ENCODE measurements around the gene CAST. TPM values are rescaled to one million over a fixed set of nuclear protein-coding genes. Genes with fewer than 3 reads are reported as not detected.
"Not testable (repeated sequence)": the region's sequence is repeated elsewhere in the genome, so short reads cannot be mapped to it uniquely, and the experiment has no call there.

CAST gene
- total RNA-seq, 2 donors from 2014 or later, result 303 TPM

DNA sequence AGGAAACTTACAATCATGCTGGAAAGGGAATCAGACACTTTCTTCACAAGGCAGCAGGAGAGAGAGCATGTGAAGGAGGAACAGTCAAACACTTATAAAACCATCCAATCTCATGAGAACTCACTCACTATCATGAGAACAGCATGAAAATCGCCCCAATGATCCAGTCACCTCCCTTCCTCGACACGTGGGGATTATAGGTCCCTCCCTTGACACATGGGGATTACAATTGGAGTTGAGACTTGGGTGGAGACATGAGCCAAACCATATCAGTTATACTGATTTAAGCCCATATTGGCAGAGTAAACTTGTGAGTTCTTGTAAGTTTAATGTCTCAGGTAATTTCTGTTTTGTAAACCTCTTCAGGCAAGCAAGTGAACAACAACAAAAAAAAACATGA, 74.8 kb downstream of the CAST start:
- H3K36me3 Mint-ChIP-seq (ENCODE audit: low read depth), result peaks cover 9% of the 10 kb centered on the region
- H3K27ac Mint-ChIP-seq, result peak overlapping the region; percentile 83
- no peak for DNase-seq
- H3K4me1 Mint-ChIP-seq, result peaks cover 18% of the 10 kb centered on the region
- no peak for ATAC-seq
- H3K4me3 Mint-ChIP-seq, result no peak overlapping the region
- no peaks in the 10 kb centered on the region for H3K9me3 ChIP-seq (ENCODE audit: control insufficient read depth, low read length, poor library complexity, severe bottlenecking)
- H3K27me3 Mint-ChIP-seq, result no peaks in the 10 kb centered on the region

DNA sequence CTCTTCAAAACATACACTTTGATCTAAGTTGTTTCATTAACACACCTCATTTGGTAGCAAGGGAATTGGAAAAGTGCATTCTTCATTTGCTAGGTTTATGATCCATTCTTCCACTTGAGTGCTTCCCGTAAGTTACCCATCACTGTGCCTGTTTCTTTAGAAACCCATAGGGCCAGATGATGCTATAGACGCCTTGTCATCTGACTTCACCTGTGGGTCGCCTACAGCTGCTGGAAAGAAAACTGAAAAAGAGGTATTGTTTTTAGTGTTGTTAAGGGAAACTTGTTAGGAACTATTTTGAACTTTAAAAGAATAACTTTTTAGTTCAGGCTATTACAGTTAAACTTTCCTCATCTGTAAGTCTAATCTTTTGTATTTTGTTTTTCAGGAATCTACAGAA, 78.9 kb downstream of the CAST start:
- ATAC-seq, result no peak
- Mint-ChIP-seq H3K27me3 (no peaks in the 10 kb centered on the region), H3K36me3 (ENCODE audit: low read depth) (peaks cover 9% of the 10 kb centered on the region), H3K4me3 (no peak overlapping the region), H3K4me1 (peaks cover 3% of the 10 kb centered on the region), H3K27ac (peak overlapping the region; percentile 41)
- no peaks in the 10 kb centered on the region for H3K9me3 ChIP-seq (ENCODE audit: control insufficient read depth, low read length, poor library complexity, severe bottlenecking)
- no peak for DNase-seq

GRCh38 chr5:96741891-96742309, 79.7 kb downstream of the CAST start:
- no peak overlapping the region for H3K4me3 Mint-ChIP-seq
- peak overlapping the region; percentile 80 for H3K27ac Mint-ChIP-seq
- H3K36me3 Mint-ChIP-seq (ENCODE audit: low read depth), result peaks cover 9% of the 10 kb centered on the region
- H3K4me1 Mint-ChIP-seq, result peaks cover 3% of the 10 kb centered on the region
- no peaks in the 10 kb centered on the region for H3K27me3 Mint-ChIP-seq
- no peak for DNase-seq
- no peak for ATAC-seq
- no peaks in the 10 kb centered on the region for H3K9me3 ChIP-seq (ENCODE audit: control insufficient read depth, low read length, poor library complexity, severe bottlenecking)

GRCh38 chr5:96742538-96742937, 80.4 kb downstream of the CAST start:
- Mint-ChIP-seq H3K4me1 (peaks cover 3% of the 10 kb centered on the region), H3K36me3 (ENCODE audit: low read depth) (peaks cover 9% of the 10 kb centered on the region), H3K27me3 (no peaks in the 10 kb centered on the region), H3K4me3 (no peak overlapping the region), H3K27ac (peak overlapping the region; percentile 80)
- no peak for DNase-seq
- H3K9me3 ChIP-seq (ENCODE audit: control insufficient read depth, low read length, poor library complexity, severe bottlenecking), result no peaks in the 10 kb centered on the region
- ATAC-seq, result no peak

DNA sequence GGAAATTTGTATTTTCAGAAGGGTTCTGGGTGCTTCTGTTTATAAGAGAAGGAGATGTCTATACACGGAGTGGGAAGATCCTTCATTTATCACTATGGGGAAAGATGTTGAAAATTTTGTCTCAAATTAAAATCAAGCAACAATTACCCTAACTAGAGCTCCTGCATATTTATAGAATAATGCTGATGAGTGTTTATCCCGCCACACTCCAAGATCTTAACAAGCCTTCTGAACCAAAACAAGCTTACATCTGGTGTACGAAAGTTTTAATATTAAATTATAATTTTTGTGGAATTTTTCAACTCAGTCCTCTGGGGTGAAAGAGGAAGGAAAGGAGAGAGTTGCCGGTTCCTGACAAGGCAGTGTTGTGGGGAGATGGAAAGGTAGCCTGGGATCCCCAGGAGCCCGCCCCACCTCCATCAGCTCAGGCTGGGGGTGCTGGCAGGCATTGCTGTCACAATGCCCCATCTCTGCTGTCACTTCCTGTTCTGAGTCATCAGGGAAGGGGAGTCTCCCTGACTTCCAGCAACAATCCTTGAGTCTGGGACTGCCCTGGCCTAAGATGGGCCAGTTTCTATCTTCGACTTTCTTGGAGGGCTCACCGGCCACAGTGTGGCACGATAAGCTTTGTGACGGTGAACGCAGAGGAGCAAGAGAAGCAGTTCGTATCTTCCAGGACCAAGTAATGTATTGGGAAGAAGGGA, 81.0 kb downstream of the CAST start:
- H3K4me3 Mint-ChIP-seq, result no peak overlapping the region
- peak; percentile 20 for ATAC-seq
- H3K36me3 Mint-ChIP-seq (ENCODE audit: low read depth), result peaks cover 9% of the 10 kb centered on the region
- H3K4me1 Mint-ChIP-seq, result peaks cover 3% of the 10 kb centered on the region
- no peaks in the 10 kb centered on the region for H3K9me3 ChIP-seq (ENCODE audit: control insufficient read depth, low read length, poor library complexity, severe bottlenecking)
- H3K27me3 Mint-ChIP-seq, result no peaks in the 10 kb centered on the region
- no peak for DNase-seq
- H3K27ac Mint-ChIP-seq, result peak overlapping the region; percentile 80

GRCh38 chr5:96743805-96744204, 81.6 kb downstream of the CAST start:
- Mint-ChIP-seq H3K36me3 (ENCODE audit: low read depth) (peaks cover 11% of the 10 kb centered on the region), H3K27me3 (no peaks in the 10 kb centered on the region), H3K4me1 (peaks cover 3% of the 10 kb centered on the region), H3K27ac (peak overlapping the region; percentile 80), H3K4me3 (no peak overlapping the region)
- no peaks in the 10 kb centered on the region for H3K9me3 ChIP-seq (ENCODE audit: control insufficient read depth, low read length, poor library complexity, severe bottlenecking)
- no peak for DNase-seq
- ATAC-seq, result no peak

DNA sequence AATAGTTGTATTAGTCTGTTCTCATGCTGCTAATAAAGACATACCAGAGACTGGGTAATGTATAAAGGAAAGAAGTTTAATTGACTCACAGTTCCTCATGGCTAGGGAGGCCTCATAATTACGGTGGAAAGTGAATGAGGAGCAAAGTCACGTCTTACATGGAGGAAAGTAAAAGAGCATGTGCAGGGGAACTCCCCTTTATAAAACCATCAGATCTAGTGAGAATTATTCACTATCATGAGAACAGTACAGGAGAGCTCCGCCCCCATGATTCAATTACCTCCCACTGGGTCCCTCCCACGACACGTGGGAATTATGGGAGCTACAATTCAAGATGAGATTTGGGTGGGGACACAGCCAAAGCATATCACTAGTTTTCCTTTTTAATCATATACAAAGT, 82.0 kb downstream of the CAST start:
- Mint-ChIP-seq H3K36me3 (ENCODE audit: low read depth) (peaks cover 14% of the 10 kb centered on the region), H3K27ac (peak overlapping the region; percentile 80)
- not testable (repeated sequence) for ATAC-seq; H3K4me1 Mint-ChIP-seq; H3K9me3 ChIP-seq (ENCODE audit: control insufficient read depth, low read length, poor library complexity, severe bottlenecking); H3K4me3 Mint-ChIP-seq; H3K27me3 Mint-ChIP-seq; DNase-seq

- Mint-ChIP-seq H3K27ac (peak overlapping the region; percentile 80), H3K36me3 (ENCODE audit: low read depth) (peaks cover 14% of the 10 kb centered on the region)
- ATAC-seq, result no peak
Measured at GRCh38 chr5:96745025-96745424, 82.8 kb downstream of the CAST start.

GRCh38 chr5:96745844-96746531, 83.8 kb downstream of the CAST start:
- ATAC-seq, result no peak
- Mint-ChIP-seq H3K4me3 (no peak overlapping the region), H3K4me1 (peaks cover 7% of the 10 kb centered on the region), H3K27ac (peak overlapping the region; percentile 75), H3K27me3 (no peaks in the 10 kb centered on the region), H3K36me3 (ENCODE audit: low read depth) (peaks cover 14% of the 10 kb centered on the region)
- no peaks in the 10 kb centered on the region for H3K9me3 ChIP-seq (ENCODE audit: control insufficient read depth, low read length, poor library complexity, severe bottlenecking)
- no peak for DNase-seq

More at GRCh38 chr5:96745025-96745424, 82.8 kb downstream of the CAST start:
- no peaks in the 10 kb centered on the region for H3K9me3 ChIP-seq (ENCODE audit: control insufficient read depth, low read length, poor library complexity, severe bottlenecking)
- Mint-ChIP-seq H3K4me1 (peaks cover 7% of the 10 kb centered on the region), H3K4me3 (no peak overlapping the region), H3K27me3 (no peaks in the 10 kb centered on the region)
- no peak for DNase-seq

- H3K4me1 Mint-ChIP-seq, result peaks cover 9% of the 10 kb centered on the region
- no peak for DNase-seq
- no peak for ATAC-seq
- no peak overlapping the region for H3K4me3 Mint-ChIP-seq
- peaks cover 14% of the 10 kb centered on the region for H3K36me3 Mint-ChIP-seq (ENCODE audit: low read depth)
- H3K27ac Mint-ChIP-seq, result no peak overlapping the region
- H3K27me3 Mint-ChIP-seq, result no peaks in the 10 kb centered on the region
- H3K9me3 ChIP-seq (ENCODE audit: control insufficient read depth, low read length, poor library complexity, severe bottlenecking), result no peaks in the 10 kb centered on the region
Measured at GRCh38 chr5:96747720-96748119, 85.5 kb downstream of the CAST start.

GRCh38 chr5:96750110-96750822, 88.1 kb downstream of the CAST start:
- ATAC-seq (no peak), DNase-seq (no peak)
- no peak overlapping the region for H3K4me3 Mint-ChIP-seq
- H3K27ac Mint-ChIP-seq, result no peak overlapping the region
- H3K27me3 Mint-ChIP-seq, result no peaks in the 10 kb centered on the region
- H3K9me3 ChIP-seq (ENCODE audit: control insufficient read depth, low read length, poor library complexity, severe bottlenecking), result no peaks in the 10 kb centered on the region
- peaks cover 9% of the 10 kb centered on the region for H3K4me1 Mint-ChIP-seq
- peaks cover 5% of the 10 kb centered on the region for H3K36me3 Mint-ChIP-seq (ENCODE audit: low read depth)

DNA sequence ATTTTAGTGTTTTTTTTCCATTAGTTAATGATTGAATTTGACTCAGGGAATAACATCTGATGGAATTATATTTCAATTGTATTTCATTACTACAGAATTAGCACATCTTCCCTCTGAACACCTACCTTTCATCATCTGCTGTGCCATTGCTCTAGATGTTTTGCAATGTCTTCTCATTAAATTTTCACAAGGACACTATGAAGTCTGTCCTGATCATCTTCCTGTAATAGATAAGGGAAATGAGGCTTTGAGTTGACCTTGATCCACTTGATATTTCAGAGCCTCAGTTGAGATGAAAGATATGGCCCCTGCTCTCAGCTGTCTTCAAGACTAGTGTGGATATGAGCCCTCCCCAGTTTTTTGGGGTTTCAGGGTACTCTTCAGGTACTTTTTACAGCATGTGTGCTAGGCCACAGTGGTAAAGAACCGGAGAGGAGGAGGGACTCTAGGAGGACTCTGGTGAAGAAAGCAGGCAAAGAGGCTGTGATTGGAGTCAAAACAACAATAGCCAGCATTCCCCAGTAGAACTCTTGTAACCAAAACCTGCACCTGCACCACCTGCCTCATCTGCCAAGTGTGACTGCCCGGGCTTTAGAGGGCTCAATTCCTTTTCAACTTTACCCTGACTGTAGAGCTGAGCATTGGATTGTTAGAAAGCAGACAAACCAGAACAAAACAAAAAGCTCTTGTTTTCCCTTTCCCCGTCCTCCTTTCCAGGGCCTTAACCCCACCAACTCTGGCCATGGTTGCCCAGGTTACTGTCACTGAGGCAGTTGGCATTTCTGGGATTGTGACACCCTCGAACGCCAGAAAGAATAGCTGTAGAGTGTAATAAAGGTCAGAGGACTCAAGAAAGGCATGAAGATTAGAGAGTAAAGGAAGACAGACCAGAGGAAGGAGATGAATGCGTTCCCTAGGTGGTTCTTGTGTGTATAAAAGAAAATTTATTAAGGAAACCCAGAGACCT, 89.3 kb downstream of the CAST start:
- Mint-ChIP-seq H3K4me1 (peaks cover 6% of the 10 kb centered on the region), H3K4me3 (peak overlapping the region; percentile 43), H3K27ac (peak overlapping the region; percentile 68), H3K27me3 (no peaks in the 10 kb centered on the region), H3K36me3 (ENCODE audit: low read depth) (peaks cover 5% of the 10 kb centered on the region)
- DNase-seq, result no peak
- peak; percentile 30 for ATAC-seq
- no peaks in the 10 kb centered on the region for H3K9me3 ChIP-seq (ENCODE audit: control insufficient read depth, low read length, poor library complexity, severe bottlenecking)
